ENCODE results near the gene ARAP1. TPM values are rescaled to one million over a fixed set of nuclear protein-coding genes. Genes with fewer than 3 reads are reported as not detected.

Gene ARAP1
- total RNA-seq, 1 donor from 2014 or later, result 17.6 TPM

DNA sequence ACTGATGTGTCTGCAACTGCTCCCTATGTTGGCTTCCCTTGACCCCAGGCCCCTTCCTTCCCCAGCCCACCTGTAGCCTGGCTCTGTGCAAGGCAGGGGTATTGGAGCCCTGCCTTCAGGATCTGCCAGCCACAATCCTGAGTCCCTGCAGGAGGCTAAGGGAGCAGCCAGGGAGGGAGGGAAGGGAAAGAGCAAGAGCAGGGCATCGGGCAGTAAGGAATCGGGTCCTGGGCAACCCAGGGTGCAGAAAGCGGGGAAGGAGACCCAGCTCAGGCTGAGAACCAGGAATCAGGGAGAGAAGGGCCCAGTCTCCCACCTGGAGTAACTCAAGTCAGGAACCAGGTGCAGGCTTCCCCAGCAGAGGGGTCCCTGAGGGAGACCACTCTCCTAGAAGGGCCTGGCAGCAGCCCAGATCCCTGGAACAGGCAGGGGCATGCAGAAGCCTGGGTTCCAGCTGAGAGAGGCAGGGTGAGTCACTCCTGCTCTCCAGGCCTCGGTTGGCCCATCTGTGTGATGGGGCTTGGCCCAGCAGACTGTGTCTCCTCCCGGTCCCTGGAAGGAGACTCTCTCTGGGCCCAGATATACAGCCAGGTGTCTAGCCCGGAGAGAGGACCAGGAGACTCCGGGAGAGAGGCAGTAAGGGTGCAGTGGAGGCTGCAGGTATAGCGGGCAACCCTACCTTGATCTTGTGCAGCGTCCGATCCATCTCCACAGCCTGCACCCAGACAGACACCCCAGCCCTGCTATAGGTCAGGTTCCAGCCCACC lies 28.3 kb upstream of the ARAP1 start:
- H3K27me3 Mint-ChIP-seq (ENCODE audit: insufficient read depth, low read depth), result peaks cover 10% of the 10 kb centered on the region
- H3K4me3 Mint-ChIP-seq, result peak overlapping the region; percentile 78
- Histone ChIP-seq H2AFZ (replicated peaks) (no peak overlapping the region), H3K79me2 (ENCODE audit: low read depth) (no peaks in the 10 kb centered on the region), H3K9ac (no peak overlapping the region), H3K9me3 (ENCODE audit: low read depth) (no peaks in the 10 kb centered on the region), H3K4me3 (peak overlapping the region; percentile 78), H3K27me3 (peaks cover 25% of the 10 kb centered on the region), H3K4me1 (peaks cover 7% of the 10 kb centered on the region), H3F3A (ENCODE audit: low read depth) (no peaks in the 10 kb centered on the region), H4K20me1 (ENCODE audit: low read depth) (peaks cover 7% of the 10 kb centered on the region), H3K4me2 (peak overlapping the region; percentile 97), H3K36me3 (no peaks in the 10 kb centered on the region), H3K27ac (no peak overlapping the region)
- H3K27ac Mint-ChIP-seq, result no peak overlapping the region
- DNase-seq (ENCODE audit: low spot score), result peak; percentile 1
- no peaks in the 10 kb centered on the region for H3K9me3 Mint-ChIP-seq
- H3K36me3 Mint-ChIP-seq, result no peaks in the 10 kb centered on the region
- peaks cover 32% of the 10 kb centered on the region for H3K4me1 Mint-ChIP-seq
- TF ChIP-seq, protein P1, sequence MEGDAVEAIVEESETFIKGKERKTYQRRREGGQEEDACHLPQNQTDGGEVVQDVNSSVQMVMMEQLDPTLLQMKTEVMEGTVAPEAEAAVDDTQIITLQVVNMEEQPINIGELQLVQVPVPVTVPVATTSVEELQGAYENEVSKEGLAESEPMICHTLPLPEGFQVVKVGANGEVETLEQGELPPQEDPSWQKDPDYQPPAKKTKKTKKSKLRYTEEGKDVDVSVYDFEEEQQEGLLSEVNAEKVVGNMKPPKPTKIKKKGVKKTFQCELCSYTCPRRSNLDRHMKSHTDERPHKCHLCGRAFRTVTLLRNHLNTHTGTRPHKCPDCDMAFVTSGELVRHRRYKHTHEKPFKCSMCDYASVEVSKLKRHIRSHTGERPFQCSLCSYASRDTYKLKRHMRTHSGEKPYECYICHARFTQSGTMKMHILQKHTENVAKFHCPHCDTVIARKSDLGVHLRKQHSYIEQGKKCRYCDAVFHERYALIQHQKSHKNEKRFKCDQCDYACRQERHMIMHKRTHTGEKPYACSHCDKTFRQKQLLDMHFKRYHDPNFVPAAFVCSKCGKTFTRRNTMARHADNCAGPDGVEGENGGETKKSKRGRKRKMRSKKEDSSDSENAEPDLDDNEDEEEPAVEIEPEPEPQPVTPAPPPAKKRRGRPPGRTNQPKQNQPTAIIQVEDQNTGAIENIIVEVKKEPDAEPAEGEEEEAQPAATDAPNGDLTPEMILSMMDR (IDR thresholded peaks at IDR 0.05), result no peak
- TF ChIP-seq EZH2 (IDR thresholded peaks at IDR 0.05), result no peak
- TF ChIP-seq EZH2phosphoT487 (IDR thresholded peaks at IDR 0.05), result no peak

DNA sequence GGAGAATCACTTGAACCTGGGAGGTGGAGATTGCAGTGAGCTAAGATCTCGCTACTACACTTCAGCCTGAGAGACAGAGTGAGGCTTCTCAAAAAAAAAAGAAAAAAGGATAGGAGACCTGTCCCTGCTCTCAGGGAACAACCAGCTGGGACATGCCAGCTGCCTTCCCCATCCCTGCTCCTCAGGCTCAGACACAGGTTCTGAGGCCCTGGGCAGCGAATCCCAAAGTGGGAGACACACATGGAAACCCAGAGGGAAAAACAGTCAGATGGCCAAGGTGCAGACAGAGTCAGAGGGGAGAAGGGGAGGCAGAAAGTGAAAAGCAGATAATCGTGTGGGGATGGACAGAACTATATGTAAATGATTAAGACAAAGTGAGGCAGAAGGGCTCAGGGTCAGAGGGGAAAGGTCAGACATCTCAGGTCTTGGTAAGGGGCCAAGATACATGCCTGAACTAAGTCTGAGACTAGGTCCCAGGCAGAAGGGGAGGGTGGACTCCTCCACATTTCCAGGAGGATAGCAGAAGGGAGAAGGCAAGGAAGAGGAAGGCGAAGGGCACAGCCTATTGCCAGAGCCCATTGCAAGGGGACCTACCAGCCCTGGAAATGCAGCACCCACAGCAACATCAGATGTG lies 27.4 kb upstream of the ARAP1 start:
- no peaks in the 10 kb centered on the region for H3K79me2 ChIP-seq (ENCODE audit: low read depth)
- peaks cover 39% of the 10 kb centered on the region for H3K4me1 Mint-ChIP-seq
- no peaks in the 10 kb centered on the region for H3F3A ChIP-seq (ENCODE audit: low read depth)
- no peak for DNase-seq (ENCODE audit: low spot score)
- peak overlapping the region; percentile 78 for H3K4me3 Mint-ChIP-seq
- no peak overlapping the region for H3K4me3 ChIP-seq
- no peaks in the 10 kb centered on the region for H3K36me3 ChIP-seq
- H3K27me3 ChIP-seq, result peaks cover 25% of the 10 kb centered on the region
- no peaks in the 10 kb centered on the region for H3K9me3 ChIP-seq (ENCODE audit: low read depth)
- TF ChIP-seq EZH2 (IDR thresholded peaks at IDR 0.05) (no peak), EZH2phosphoT487 (IDR thresholded peaks at IDR 0.05) (no peak)
- TF ChIP-seq, protein P1 (IDR thresholded peaks at IDR 0.05), result no peak
- H3K4me2 ChIP-seq, result no peak overlapping the region
- no peaks in the 10 kb centered on the region for H3K9me3 Mint-ChIP-seq
- no peak overlapping the region for H3K27ac Mint-ChIP-seq
- H3K4me1 ChIP-seq, result peaks cover 7% of the 10 kb centered on the region
- H3K27ac ChIP-seq, result no peak overlapping the region
- no peaks in the 10 kb centered on the region for H3K36me3 Mint-ChIP-seq
- peaks cover 10% of the 10 kb centered on the region for H3K27me3 Mint-ChIP-seq (ENCODE audit: insufficient read depth, low read depth)
- peaks cover 7% of the 10 kb centered on the region for H4K20me1 ChIP-seq (ENCODE audit: low read depth)
- no peak overlapping the region for H3K9ac ChIP-seq
- no peak overlapping the region for H2AFZ ChIP-seq (replicated peaks)

DNA sequence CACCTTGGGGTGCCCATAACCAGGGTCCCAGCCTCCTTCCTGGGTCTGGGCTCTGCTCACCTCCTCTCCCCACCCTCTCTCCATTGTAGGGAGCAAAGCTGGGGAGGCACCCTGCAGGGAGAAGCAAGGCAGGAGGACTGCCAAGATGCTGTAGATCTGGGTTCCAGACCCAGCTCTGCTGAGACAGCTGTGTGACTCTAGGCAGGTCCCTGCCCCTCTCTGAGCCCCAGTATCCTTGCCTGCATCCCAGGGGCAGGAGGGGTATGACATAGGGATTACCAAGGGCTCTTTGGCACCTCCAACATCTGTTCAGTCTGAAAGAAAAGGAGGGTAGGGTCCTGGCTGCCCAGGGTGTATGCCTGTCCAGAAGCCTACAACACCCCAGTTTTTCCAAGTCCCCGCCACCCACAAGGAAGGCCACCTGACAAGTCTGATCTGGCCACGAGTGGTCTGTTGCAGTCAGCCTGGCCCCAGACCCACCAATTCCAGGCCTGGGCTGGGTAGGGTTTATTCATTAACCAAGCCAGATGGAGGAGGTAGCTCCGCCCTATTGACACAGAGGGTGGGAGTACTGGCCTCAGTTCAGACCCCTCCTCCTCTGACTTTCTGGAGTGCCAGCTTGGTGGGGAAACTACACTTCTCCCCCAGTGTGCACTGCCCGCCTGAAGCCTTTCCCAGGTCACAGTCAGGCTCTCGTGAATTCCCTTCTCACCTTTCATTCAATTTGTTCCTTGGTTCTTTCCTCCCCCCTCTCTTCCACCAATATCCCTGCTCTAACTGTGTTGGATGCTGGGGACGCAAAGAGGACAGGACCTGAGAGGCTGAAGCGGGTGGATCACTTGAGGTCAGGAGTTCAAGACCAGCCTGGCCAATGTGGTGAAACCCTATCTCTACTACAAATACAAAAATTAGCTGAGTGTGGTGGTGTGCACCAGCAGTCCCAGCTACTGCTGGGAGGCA lies 26.6 kb upstream of the ARAP1 start:
- H3K27me3 ChIP-seq, result peaks cover 25% of the 10 kb centered on the region
- H2AFZ ChIP-seq (replicated peaks), result no peak overlapping the region
- peaks cover 43% of the 10 kb centered on the region for H3K4me1 Mint-ChIP-seq
- H3K9ac ChIP-seq, result no peak overlapping the region
- H3K4me2 ChIP-seq, result no peak overlapping the region
- no peak overlapping the region for H3K4me3 ChIP-seq
- no peak for DNase-seq (ENCODE audit: low spot score)
- H3K36me3 Mint-ChIP-seq, result no peaks in the 10 kb centered on the region
- H3K9me3 ChIP-seq (ENCODE audit: low read depth), result no peaks in the 10 kb centered on the region
- no peaks in the 10 kb centered on the region for H3K79me2 ChIP-seq (ENCODE audit: low read depth)
- no peak overlapping the region for H3K27ac ChIP-seq
- no peaks in the 10 kb centered on the region for H3K36me3 ChIP-seq
- peaks cover 7% of the 10 kb centered on the region for H4K20me1 ChIP-seq (ENCODE audit: low read depth)
- peaks cover 7% of the 10 kb centered on the region for H3K4me1 ChIP-seq
- no peaks in the 10 kb centered on the region for H3F3A ChIP-seq (ENCODE audit: low read depth)
- TF ChIP-seq, protein P1 (IDR thresholded peaks at IDR 0.05), result no peak
- no peak for TF ChIP-seq EZH2 (IDR thresholded peaks at IDR 0.05)
- TF ChIP-seq EZH2phosphoT487 (IDR thresholded peaks at IDR 0.05), result no peak
- H3K27me3 Mint-ChIP-seq (ENCODE audit: insufficient read depth, low read depth), result peaks cover 8% of the 10 kb centered on the region
- no peaks in the 10 kb centered on the region for H3K9me3 Mint-ChIP-seq
- H3K4me3 Mint-ChIP-seq, result peak overlapping the region; percentile 57
- H3K27ac Mint-ChIP-seq, result no peak overlapping the region
